ENCODE data around the gene CXCL11.
"Not testable (repeated sequence)": the region's sequence is repeated elsewhere in the genome, so short reads cannot be mapped to it uniquely, and the experiment has no call there.

The CXCL11 gene

DNA sequence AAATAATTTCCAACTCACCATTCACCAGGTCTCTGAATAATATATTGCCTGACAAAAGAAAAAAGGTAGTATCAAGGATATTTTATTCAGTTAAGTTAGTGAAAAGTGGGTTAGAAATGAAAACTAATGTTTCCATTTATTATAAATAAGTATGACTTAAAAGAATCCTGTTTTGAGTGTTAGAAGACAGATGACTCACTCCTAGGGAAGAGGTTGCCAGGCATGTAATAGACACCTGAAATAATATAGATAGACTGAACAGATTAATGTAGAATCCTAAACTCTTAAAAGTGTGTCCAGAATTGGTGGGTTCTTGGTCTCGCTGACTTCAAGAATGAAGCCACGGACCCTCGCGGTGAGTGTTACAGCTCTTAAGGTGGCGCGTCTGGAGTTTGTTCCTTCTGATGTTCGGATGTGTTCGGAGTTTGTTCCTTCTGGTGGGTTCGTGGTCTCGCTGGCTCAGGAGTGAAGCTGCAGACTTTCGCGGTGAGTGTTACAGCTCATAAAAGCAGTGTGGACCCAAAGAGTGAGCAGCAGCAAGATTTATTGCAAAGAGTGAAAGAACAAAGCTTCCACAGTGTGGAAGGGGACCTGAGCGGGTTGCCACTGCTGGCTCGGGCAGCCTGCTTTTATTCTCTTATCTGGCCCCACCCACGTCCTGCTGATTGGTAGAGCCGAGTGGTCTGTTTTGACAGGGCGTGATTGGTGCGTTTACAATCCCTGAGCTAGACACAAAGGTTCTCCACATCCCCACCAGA, 6.5 kb upstream of the CXCL11 start:
- DNase-seq, result not testable (repeated sequence)

DNA sequence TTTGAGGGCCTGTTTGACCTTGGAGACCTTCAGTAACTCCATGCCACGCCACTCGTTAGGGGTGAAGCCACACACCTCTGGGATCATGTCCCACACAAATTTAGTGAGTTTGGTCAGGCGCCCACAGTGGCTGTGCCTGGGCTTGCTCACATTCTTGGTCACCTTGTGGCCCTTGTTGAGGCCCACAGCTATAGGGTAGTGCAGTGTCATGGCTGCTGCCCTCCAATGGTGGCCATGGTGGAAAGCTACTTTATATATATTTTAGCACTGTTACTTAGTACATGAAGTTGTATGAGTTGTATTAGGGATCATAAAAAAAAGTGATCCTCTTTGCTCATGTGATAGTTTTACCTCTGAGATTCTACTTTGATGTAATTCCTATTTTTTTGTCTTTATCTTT, 985 bp upstream of the CXCL11 start:
- DNase-seq, result no peak

DNA sequence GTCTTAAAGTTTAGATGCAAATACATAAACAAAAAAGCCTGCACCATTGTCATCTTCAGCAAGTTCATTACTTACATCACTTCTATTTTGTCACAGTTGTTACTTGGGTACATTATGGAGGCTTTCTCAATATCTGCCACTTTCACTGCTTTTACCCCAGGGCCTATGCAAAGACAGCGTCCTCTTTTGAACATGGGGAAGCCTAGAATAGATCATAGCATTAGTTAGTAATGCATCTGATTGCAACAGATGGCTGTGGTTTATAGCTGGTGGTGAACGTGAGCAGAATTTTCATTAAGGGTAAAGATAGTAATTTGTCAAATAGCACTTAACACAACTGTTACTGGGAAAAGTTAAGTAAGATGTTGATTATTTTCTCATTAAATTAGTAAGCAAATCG, 729 bp downstream of the CXCL11 start:
- no peak for DNase-seq

DNA sequence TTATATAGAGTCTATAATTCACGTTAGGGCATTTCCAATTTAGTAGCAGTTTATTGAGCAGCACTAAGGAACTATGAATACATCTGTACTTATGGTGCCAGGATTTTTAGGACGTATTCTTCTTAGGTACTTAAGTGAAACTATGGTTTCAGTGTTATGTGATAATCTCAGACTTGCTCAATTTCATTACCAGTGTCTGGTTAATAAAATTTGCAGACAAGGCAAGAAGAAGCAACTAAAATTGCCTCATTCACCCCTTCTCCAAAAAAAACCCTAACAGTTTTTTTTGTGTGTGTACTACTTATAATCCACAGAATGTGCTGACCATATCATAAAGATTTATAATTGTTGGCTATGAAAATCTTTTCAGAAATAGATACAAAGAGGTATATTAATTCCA, 6.6 kb downstream of the CXCL11 start:
- DNase-seq, result no peak

DNA sequence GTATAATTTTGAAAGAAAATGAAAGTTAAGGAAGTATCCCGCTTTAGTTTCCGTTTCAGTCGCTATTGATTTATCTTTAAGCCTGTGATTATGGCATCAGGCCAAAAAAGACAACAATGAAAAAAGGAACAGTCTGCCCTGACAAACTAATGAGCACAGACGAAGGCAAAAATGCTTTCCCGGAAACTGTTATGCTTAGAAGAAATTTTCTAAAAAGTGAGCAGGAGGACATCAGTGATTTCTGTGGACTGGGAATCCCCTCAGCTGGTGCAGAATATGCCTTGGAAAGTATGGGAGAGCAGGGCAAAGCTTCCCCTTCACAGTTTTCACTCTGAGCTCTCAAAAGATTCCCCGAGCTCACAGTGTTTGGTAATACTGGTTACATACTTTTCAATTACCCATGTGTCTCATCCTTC, 7.5 kb downstream of the CXCL11 start:
- no peak for DNase-seq

DNA sequence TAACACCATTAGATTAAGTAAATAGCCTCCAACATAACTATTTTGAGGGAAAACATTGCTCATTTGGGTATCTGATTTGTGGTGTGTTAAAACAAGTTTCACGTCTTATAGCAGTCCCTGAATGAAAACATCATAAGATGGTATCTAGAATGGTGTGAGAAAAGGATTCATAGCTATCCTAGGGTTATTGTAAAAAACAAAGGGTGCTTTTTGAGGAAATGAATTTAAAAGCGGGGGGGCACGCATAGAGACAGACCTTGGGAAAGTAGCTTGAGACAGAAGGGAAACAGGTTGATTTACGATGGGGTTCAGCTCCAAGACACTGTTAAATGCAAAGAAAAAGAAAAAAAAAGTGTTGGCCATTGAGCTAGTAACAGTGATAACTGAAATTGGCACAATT, 11.8 kb downstream of the CXCL11 start:
- DNase-seq, result no peak

DNA sequence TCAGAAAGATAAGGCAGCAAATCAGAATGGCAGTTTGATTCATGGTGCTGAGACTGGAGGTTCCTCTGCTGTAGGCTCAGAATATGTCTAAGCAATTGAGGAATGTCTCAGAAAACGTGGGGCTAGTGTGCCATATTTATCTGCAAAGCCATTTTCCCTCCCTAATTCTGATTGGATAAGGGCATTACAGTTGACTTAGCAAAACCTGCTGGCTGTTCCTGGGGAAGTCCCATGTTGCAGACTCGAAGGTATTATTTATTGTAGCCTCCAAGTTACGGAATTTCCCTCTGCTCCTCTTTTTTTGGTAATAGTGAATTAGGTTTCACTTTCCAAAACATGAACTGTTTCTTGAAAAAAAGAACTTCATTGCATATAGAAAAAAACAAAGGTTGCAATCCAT, 12.5 kb downstream of the CXCL11 start, which contains the start of gene CXCL10:
TSS of gene CXCL10 (minus strand) at position 109 of the 400 bp plus-strand sequence. CDS start at position 43, 66 bp downstream.
- DNase-seq, result no peak

DNA sequence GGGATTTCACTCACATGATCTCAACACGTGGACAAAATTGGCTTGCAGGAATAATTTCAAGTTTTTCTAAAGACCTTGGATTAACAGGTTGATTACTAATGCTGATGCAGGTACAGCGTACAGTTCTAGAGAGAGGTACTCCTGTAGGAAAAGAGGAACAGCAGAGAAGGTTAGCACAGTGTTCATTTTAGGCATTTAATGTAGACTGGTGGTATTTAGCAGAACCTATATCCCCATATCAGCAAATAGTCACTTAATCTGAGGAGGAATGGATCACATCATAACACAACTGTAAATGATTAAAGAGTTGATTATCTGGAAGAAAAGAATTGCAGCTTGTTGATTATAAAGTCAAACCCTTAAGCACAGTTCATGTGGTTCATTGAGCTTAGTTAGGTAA, 13.2 kb downstream of the CXCL11 start:
- DNase-seq, result no peak

DNA sequence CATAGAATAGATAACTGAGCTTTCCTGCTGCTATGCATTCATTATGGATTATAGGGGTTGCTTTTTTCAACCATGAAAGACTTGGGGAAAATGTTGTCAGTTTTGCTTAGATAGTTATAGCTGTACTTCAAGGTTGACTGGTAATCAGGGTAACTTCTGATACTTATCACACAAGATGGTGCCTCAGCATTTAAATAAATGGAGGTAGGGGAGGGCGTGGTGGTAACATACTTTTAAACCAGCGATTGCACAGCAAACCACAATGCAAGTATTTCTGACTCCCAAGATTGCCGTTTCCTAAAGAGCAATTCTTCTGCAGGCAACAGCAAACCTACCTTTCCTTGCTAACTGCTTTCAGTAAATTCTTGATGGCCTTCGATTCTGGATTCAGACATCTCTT, 13.8 kb downstream of the CXCL11 start:
- no peak for DNase-seq

DNA sequence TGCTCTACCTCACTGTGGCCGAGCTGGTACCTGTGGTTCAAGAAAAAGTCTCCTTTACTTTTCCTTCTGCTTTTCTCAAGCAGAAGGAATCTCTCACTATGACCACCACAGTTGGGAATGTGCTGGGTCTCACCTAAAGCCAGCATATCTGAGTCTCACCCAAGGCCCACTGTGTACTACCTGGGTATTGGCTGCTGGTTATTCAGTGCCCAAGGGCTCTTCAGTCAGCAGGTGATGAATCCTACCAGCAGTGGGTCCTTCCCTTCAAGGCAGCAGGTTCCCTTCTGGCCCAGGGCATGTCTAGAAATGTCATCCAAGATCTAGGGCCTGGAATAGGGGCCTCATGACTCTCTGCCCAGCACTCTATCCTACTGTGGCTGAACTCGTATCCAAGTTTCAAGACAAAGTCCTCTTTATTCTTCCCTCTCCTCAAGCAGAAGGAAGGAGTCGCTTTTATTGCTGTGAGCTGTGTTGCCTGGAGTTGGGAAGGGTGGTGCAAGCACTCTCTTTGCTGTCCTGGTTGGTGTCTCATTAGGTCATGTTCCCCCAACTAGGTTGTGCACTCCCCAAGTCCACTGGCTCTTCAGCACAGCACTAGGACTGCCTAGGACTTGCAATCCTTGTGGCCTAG, 18.7 kb downstream of the CXCL11 start:
- no peak for DNase-seq

DNA sequence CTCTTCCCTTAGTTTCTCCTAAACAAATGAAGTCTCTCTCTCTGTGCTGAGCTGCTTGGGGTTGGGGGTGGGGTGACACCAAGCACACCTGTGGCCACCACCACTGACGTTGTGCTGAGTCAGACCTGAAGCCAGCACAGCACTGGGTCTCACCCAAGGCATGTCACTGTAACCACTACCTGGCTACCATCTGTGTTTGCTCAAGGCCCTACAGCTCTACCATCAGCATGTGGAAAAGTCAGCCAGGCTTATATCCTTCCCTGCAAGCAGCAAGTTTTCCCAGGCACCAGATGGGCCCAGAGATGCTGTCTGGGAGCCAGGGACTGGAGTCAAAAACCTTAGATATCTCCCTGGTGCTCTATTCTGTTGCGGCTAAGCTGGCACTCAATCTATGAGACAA, 19.5 kb downstream of the CXCL11 start:
- DNase-seq, result no peak

DNA sequence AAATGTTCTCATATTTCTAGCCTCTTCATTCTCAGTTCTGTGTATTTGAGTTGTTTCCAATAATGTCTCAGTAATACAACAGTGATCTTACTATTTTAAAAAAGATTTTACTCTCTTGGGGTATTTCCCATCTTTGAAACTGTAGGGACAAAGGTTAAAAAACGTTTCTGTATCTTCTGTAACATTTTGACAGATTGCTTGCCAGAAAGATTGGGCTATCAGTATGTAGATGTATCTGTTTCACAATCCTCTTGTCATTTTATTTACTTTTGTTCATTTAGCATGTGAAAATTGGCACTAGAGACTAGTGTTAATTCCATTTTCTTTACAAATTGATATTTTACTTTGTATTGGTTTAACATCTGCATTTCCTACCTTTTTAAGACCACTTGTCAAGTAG, 22.3 kb downstream of the CXCL11 start:
- DNase-seq, result no peak

DNA sequence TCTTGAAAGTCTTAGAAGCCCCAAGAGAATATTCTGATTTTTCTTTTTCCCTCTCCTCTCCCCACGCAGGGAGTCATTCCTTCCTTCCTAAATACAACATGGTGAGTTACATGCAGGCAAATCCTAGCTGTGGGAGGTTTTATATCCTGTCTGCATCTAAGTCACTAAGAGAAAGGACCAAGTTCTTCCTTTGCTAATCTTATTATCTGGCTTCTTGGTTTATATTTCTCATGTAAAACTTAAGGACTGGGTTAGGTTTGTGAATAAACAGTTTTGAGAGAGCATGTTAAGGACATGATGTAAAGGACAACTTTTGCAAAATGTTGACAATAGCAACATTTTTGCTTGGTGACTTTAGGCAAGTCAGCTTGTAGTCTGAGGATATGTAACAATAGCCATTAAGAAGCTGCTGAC, 23.5 kb downstream of the CXCL11 start:
- no peak for DNase-seq

DNA sequence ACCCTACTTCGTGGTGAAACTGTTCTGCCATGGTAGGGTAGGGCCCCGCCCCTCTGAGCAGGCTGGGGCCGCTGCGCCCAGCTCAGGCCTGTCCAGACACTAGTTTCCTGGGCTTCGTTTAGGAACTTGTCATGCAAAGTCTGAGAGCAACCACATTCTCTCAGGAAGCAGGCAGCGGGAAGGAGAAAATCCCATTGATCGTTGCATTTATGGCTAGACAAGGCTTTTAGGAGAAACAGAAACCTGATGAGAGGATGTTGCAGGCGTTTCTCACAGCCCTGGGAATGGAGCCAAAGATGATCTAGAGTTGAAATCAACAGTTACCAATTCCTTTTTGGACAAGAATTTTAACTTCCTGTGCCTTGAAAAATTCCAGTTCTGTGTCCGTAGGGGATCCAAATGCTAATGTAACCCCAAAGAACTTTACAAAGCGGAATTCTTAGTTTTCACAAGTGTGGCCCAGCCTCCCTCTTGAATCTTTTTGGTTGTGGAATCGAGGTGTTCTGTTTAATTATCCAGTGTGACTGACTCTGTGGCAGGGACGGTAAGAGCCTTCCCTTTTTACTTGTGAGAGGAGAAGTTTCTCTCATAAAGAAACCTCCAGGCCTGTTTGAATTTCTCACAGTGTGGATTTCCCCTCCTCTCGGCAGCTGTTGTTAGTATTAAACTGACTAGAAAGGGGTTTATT, 24.0 kb downstream of the CXCL11 start:
- no peak for DNase-seq

DNA sequence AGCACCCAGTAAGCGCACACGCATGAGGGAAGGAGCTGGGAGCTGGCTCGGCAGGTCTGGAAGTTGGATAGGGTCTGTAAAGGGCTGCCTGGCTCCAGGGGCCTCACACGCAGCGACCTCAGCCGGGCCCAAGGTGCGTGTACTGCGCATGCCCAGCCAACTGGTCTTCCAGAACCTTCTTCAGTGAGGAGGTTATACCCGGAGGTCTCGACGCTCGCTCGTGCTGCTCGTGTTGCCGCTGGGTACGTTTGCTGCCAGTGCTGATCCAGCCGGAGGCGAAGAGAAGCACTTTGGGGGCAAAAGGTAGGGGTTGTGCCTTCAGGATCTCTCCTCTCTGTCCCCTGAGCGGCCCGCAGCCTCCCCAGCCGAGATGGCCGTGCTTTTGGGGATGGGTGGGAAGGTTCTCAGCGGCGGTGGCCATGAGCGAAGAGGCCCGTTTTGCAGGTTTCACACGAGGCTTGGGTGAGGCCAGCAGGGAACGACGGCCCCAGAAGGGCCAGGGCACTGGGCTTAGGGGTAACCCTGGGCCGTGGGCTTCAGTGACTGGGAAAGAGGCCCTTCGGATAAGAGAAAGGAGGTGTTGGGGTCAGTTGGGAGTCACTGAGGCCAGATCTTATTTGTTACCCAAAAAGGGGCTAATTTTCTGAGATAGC, 24.7 kb downstream of the CXCL11 start:
- DNase-seq, result no peak

DNA sequence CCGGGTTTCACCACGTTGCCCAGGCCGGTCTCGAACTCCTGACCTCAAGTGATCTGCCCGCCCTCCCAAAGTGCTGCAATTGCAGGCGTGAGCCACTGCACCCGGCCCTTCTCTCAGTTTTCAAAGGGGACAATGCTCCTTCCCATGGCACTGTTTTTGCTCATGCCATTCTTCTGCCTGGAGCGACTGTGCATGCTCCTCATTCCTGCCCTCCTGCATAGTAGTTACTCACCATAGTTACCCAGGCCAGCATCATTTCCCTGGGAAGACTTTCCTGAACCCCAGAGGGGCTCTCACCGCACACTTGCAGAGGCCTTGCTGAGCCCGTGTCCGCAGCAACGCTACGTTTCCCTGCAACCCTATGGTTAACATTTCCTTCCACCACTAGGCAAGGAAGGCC, 25.3 kb downstream of the CXCL11 start:
- no peak for DNase-seq

DNA sequence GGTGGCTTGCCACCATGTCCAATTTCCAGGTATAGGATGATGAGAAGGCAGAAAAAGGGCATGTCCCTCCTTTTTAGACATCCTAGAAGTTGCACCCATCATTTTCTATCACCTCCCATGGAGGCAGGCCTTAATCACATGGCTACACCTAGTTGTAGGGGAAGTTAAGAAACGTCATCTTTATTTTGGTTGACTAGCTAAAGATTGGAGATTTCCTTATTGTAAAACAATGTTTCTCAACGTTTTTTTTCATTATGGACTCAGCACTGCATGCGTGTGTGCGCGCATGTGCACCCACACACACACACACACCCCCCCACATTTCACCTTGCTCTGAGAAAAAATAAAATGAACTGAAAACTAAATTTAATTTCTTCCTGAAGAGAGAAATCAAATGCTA, 26.6 kb downstream of the CXCL11 start:
- DNase-seq, result no peak

DNA sequence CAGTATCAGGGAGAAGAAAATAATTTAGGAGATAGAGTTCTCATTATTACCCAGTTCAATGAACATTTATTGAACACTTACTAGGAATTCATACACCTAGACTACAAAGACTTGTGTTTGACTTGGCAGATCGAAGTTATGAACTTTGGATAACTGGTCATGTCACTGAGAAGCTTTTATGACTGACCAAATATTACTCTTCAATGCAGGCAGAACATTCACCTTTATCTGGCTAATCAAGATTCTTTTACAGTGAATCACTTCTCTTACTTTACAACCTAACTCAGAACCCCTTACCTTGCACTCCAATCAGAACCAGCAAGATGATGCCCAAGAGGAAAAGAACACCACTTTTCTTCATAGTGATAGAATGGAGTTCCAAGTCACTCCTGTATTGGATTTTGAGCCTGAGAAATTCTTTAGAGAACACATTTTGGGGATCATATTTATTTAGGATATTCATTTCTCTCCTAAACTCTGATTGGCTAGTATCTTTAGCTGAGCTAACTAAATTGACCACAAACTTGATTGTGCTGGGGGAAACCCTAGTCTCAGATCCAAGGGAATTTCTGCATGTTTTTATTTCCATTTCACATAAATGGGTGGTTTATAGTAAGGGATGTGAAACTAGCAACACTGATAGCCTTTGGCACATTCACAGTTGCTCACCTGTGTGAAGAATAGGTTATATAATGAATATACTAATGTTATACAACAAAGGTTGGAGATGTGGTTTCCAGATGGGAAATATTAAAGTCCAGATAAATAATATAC, 28.6 kb downstream of the CXCL11 start, which contains the start of gene CXCL9:
TSS of gene CXCL9 (minus strand) at position 421 of the 774 bp plus-strand sequence. CDS start at position 361, 60 bp downstream.
- DNase-seq, result no peak

DNA sequence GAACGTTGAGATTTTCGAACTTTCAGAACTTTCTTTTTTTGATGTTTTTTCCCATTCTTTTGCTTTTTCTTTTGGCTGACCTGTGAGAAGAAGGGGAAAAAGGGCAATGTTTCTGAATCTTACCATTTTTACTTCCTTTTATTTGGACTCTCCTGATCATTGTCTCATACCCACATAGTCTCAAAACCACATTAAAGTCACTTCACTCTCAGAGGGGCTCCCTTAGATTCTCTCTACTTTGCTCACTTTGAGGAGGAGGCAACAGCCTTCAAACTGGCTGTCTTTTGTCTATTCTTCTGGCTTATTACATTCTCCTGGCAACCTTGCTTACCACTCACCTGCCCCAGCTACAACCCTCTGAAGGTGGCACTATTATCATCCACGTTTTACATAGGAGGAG, 32.2 kb downstream of the CXCL11 start:
- no peak for DNase-seq

DNA sequence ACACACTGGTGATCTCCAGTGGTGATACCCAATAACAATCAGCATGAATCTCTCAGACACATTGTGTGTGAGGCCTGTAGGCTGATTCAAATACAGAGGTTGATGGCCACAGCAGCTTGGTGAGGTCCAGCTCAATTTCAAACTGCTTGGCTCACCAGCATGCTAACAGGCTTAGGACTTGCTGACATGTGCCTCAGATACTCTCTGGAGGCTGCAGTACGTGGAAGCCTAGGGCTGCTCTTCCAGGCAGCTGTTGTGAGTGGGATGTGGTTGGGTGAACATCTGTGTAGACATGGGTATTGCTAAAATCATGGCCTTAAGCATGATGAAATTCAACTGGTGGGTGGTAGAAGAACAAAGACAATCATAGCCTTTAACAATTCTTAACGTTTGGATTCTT, 32.8 kb downstream of the CXCL11 start:
- no peak for DNase-seq

DNA sequence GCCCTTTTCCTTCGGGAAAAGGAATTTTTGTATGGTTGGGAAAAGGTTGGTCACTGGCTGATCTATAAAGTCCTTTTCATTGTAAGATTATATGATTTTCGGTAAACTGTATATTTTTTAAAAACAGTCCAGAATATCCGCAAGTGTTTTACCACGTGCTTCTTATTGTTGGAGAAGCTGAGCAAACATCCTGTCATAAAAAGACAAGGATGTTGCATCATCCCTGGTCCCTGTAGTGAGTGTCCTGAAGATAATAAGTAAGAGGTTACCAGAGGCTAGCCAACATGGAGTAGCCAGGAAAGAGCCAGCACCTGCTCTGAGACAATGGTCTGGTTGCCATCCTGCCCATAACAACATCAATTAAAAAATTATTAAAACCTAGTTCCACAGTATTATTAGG, 33.7 kb downstream of the CXCL11 start:
- DNase-seq, result no peak

DNA sequence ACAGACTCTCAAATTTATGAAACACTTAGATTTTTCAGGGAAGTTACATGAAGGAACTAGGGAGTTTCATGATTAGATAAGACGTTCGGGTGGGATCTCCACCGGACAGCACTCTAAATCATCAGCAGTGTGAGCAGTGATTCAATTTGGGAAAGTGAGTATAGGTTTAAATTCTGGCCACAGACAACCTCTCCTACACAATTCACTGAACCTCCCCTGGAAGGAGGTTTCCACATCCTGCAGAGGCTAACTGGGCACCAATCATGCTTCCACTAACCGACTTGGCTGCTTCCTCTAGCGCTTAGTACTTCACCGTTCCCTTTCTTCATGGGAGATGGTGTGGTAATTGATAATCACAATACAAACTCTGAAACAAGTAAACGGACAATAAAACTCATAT, 34.2 kb downstream of the CXCL11 start:
- DNase-seq, result no peak

DNA sequence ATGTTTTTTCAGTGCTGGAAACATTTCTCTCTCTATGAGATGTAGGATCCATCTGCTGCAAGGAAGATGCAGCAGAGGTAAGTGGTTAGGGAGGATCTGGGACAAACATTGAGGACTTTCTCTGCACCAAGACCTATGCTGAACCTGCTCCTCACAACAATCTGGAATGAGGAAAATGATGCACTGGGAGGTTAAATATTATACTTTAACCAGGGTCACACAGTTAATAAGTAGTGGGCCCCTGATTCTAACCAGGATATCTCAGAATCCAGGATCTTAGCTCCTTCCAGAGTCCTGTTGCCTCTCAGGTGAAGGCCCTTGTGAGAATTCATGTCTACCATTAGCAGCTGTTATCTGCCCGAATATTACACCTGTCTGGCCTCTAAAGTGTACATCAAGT, 35.6 kb downstream of the CXCL11 start:
- DNase-seq, result no peak
